ENCODE measurements around the gene IQCK.
"Not testable (repeated sequence)": the region's sequence is repeated elsewhere in the genome, so short reads cannot be mapped to it uniquely, and the experiment has no call there.

Gene IQCK

GRCh38 chr16:19717741-19718623 lies at the start of gene IQCK, which contains the start of gene KNOP1:
Gene IQCK, plus strand, starts transcription at chr16:19718271. Its CDS starts 36 bp downstream, at chr16:19718307.
Gene KNOP1, minus strand, starts transcription at chr16:19718227. Its CDS starts 3,192 bp downstream, at chr16:19715035.
- peak; percentile 67 for DNase-seq (ENCODE audit: low read depth)

GRCh38 chr16:19672378-19672777 lies 45.7 kb upstream of the IQCK start:
- DNase-seq (ENCODE audit: low read depth) = no peak

- no peak for DNase-seq (ENCODE audit: low read depth)
Observed at GRCh38 chr16:19674485-19674884, 43.6 kb upstream of the IQCK start.

GRCh38 chr16:19677402-19677801 lies 40.7 kb upstream of the IQCK start:
- DNase-seq (ENCODE audit: low read depth) = no peak

- no peak for DNase-seq (ENCODE audit: low read depth)
Observed at GRCh38 chr16:19678804-19679203, 39.3 kb upstream of the IQCK start.

GRCh38 chr16:19679281-19679680 lies 38.8 kb upstream of the IQCK start:
- DNase-seq (ENCODE audit: low read depth) = not testable (repeated sequence)

- DNase-seq (ENCODE audit: low read depth) = no peak
Observed at GRCh38 chr16:19680881-19681340, 37.2 kb upstream of the IQCK start.

GRCh38 chr16:19681637-19682036 lies 36.4 kb upstream of the IQCK start:
- DNase-seq (ENCODE audit: low read depth) = no peak

GRCh38 chr16:19683453-19684236 lies 34.4 kb upstream of the IQCK start:
- DNase-seq (ENCODE audit: low read depth) = no peak

- DNase-seq (ENCODE audit: low read depth) = no peak
Observed at GRCh38 chr16:19685176-19685575, 32.9 kb upstream of the IQCK start.

- DNase-seq (ENCODE audit: low read depth) = no peak
Observed at GRCh38 chr16:19687279-19687678, 30.8 kb upstream of the IQCK start.

GRCh38 chr16:19688396-19689024 lies 29.6 kb upstream of the IQCK start:
- DNase-seq (ENCODE audit: low read depth) = no peak

GRCh38 chr16:19689342-19689741 lies 28.7 kb upstream of the IQCK start:
- DNase-seq (ENCODE audit: low read depth) = no peak

- no peak for DNase-seq (ENCODE audit: low read depth)
Observed at GRCh38 chr16:19690196-19690595, 27.9 kb upstream of the IQCK start.

- DNase-seq (ENCODE audit: low read depth) = no peak
Observed at GRCh38 chr16:19691161-19691711, 26.8 kb upstream of the IQCK start.

GRCh38 chr16:19694989-19695388 lies 23.1 kb upstream of the IQCK start:
- no peak for DNase-seq (ENCODE audit: low read depth)

- DNase-seq (ENCODE audit: low read depth) = peak; percentile 30
Observed at GRCh38 chr16:19696328-19696727, 21.7 kb upstream of the IQCK start.

GRCh38 chr16:19696961-19697360 lies 21.1 kb upstream of the IQCK start:
- DNase-seq (ENCODE audit: low read depth) = no peak

- no peak for DNase-seq (ENCODE audit: low read depth)
Observed at GRCh38 chr16:19697756-19698318, 20.2 kb upstream of the IQCK start.

- no peak for DNase-seq (ENCODE audit: low read depth)
Observed at GRCh38 chr16:19698480-19699465, 19.3 kb upstream of the IQCK start.
